HCT116 (cell line): Measurements from ENCODE around the gene YIF1B. TPM values are rescaled to one million over a fixed set of nuclear protein-coding genes. Genes with fewer than 3 reads are reported as not detected.

Source experiments
- ATAC-seq: fragments of 200-7000 bp; cut with Tn5 transposase; 2 replicates; pipeline ENCODE4 v1.9.1; 2020; ENCODE audit warnings: mild to moderate bottlenecking, moderate library complexity
- BruUV-seq: library from RNA; stranded (reverse); fragments of 400-500 nt; replicated peaks from 2 replicates; lab custom pipeline; 2021; lab: Mats Ljungman, UMichigan
- CTCF ChIA-PET: fragments of 300-600 bp; sonication (Branson Sonifier 250); formaldehyde crosslinking; loops from one replicate; lab custom pipeline; 2021; ENCODE audit warnings: antibody characterized with exemption; lab: Charles Lee
- POLR2A ChIA-PET: fragments of 300-600, 350-600 bp; sonication (Branson Sonifier 250); formaldehyde crosslinking; loops from one replicate; lab custom pipeline; 2021; ENCODE audit warnings: antibody characterized with exemption; lab: Charles Lee
- RAD21 ChIA-PET, 2 experiments: fragments of 300-600 bp; sonication (Branson Sonifier 250); formaldehyde crosslinking; loops; one replicate each; lab custom pipeline; 2023; ENCODE audit warnings: low total read pairs in 2 of 2; ENCODE audit not compliant: uncharacterized antibody in 2 of 2, unreplicated experiment in 2 of 2, low non-redundant PET in 1 of 2; lab: Charles Lee
- DNase-seq: peaks from one replicate; pipeline ENCODE4 v3.0.0-alpha.2; 2010; ENCODE audit warnings: low read depth, low spot score
- H2AFZ ChIP-seq: fragments of 200-600 bp; shearing (Covaris generic), sonication (generic); 2 replicates; pipeline ENCODE4 v1.6.1; 2017; ENCODE audit warnings: low read depth, mixed run types, mixed read lengths, antibody characterized with exemption, low read length; ENCODE audit not compliant: poor library complexity, severe bottlenecking
- H3K27ac ChIP-seq: 2 replicates; pipeline ENCODE4 v1.5.1; 2012; ENCODE audit warnings: low read depth, low read length
- H3K27me3 ChIP-seq: fragments of 200-600 bp; sonication (generic); 2 replicates; pipeline ENCODE4 v1.6.1; 2016; ENCODE audit warnings: mixed run types, low read length, mixed read lengths; ENCODE audit not compliant: insufficient read depth
- H3K36me3 ChIP-seq, 2 experiments: fragments of 200-500 bp in 1 of 2; fragments of 200-600 bp in 1 of 2; sonication (Bioruptor generic) in 1 of 2; sonication (generic) in 1 of 2; 2 replicates each; pipeline versions ENCODE4 v1.5.1 to v1.6.1; 2014 to 2016; ENCODE audit warnings: low read length in 2 of 2, inconsistent platforms in 1 of 2, mixed read lengths in 1 of 2, mixed run types in 1 of 2; ENCODE audit not compliant: insufficient read depth in 2 of 2, control insufficient read depth in 1 of 2
- H3K4me1 ChIP-seq, 2 experiments: fragments of 200-600 bp in 1 of 2; sonication (generic) in 1 of 2; 2 replicates each; pipeline versions ENCODE4 v1.5.1 to v1.6.1; 2012 to 2017; ENCODE audit warnings: low read length in 2 of 2, inconsistent platforms in 1 of 2, mild to moderate bottlenecking in 1 of 2, mixed read lengths in 1 of 2, mixed run types in 1 of 2, moderate library complexity in 1 of 2; ENCODE audit not compliant: insufficient read depth in 2 of 2, control insufficient read depth in 1 of 2
- H3K4me2 ChIP-seq: fragments of 200-600 bp; sonication (generic); 2 replicates; pipeline ENCODE4 v1.6.1; 2017; ENCODE audit warnings: mixed run types, low read length, mixed read lengths
- H3K4me3 ChIP-seq, 2 experiments: fragments of 200-600 bp in 1 of 2; sonication (generic) in 1 of 2; replicated peaks in 1 of 2; 2 replicates each; pipeline ENCODE4 v1.5.1; 2011 to 2016; ENCODE audit warnings: low read length in 2 of 2, control low read depth in 1 of 2, low read depth in 1 of 2, mild to moderate bottlenecking in 1 of 2, mixed read lengths in 1 of 2, mixed run types in 1 of 2
- H3K79me2 ChIP-seq: fragments of 200-600 bp; sonication (generic); 2 replicates; pipeline ENCODE4 v1.6.1; 2017; ENCODE audit warnings: mild to moderate bottlenecking, mixed run types, low read length, moderate library complexity, mixed read lengths; ENCODE audit not compliant: insufficient read depth
- H3K9ac ChIP-seq: fragments of 200-600 bp; sonication (generic); 2 replicates; pipeline ENCODE4 v1.6.1; 2016; ENCODE audit warnings: low read length, mixed read lengths
- H3K9me2 ChIP-seq: fragments of 200-600 bp; sonication (generic), shearing (Covaris generic); 2 replicates; pipeline ENCODE4 v1.6.1; 2017; ENCODE audit warnings: mixed run types, mild to moderate bottlenecking, moderate library complexity; ENCODE audit not compliant: insufficient read depth
- H3K9me3 ChIP-seq, 2 experiments: fragments of 200-500 bp in 1 of 2; fragments of 200-600 bp in 1 of 2; sonication (Bioruptor generic) in 1 of 2; sonication (generic) in 1 of 2; 2 replicates each; pipeline ENCODE4 v1.6.1; 2014 to 2017; ENCODE audit warnings: low read length in 2 of 2, mixed read lengths in 2 of 2, inconsistent platforms in 1 of 2, low read depth in 1 of 2, mild to moderate bottlenecking in 1 of 2, mixed run types in 1 of 2, moderate library complexity in 1 of 2; ENCODE audit not compliant: control insufficient read depth in 1 of 2, insufficient read depth in 1 of 2
- H4K20me1 ChIP-seq: fragments of 200-600 bp; sonication (generic), shearing (Covaris generic); 2 replicates; pipeline ENCODE4 v1.6.1; 2017; ENCODE audit warnings: mixed run types, mild to moderate bottlenecking, moderate library complexity; ENCODE audit not compliant: insufficient read depth
- CBX3 ChIP-seq: IDR thresholded peaks from 2 replicates; pipeline ENCODE4 v1.6.1; 2012; ENCODE audit warnings: low read depth
- EGR1 ChIP-seq: IDR thresholded peaks from 2 replicates; pipeline ENCODE4 v1.6.1; 2012; ENCODE audit warnings: low read depth
- ELF1 ChIP-seq: IDR thresholded peaks from 2 replicates; pipeline ENCODE4 v1.6.1; 2012; ENCODE audit warnings: low read depth, borderline replicate concordance
- EZH2 ChIP-seq: fragments of 200-600 bp; sonication (generic); IDR thresholded peaks from 2 replicates; pipeline ENCODE4 v1.6.1; 2017; ENCODE audit warnings: antibody characterized with exemption, mixed run types
- EZH2phosphoT487 ChIP-seq: fragments of 200-600 bp; IDR thresholded peaks from 2 replicates; pipeline ENCODE4 v1.6.1; 2018; ENCODE audit warnings: antibody characterized with exemption, borderline replicate concordance
- FOSL1 ChIP-seq: IDR thresholded peaks from 2 replicates; pipeline ENCODE4 v1.6.1; 2012; ENCODE audit warnings: low read depth
- JUND ChIP-seq: IDR thresholded peaks from 2 replicates; pipeline ENCODE4 v1.6.1; 2012
- POLR2A ChIP-seq: IDR thresholded peaks from 2 replicates; pipeline ENCODE4 v1.7.0; 2011; ENCODE audit warnings: borderline replicate concordance; ENCODE audit not compliant: insufficient read depth, insufficient read length; ENCODE audit errors: extremely low read depth
- POLR2AphosphoS5 ChIP-seq: IDR thresholded peaks from 2 replicates; pipeline ENCODE4 v1.6.1; 2011; ENCODE audit warnings: mild to moderate bottlenecking, low read depth, low read length, moderate library complexity
- RAD21 ChIP-seq: IDR thresholded peaks from 2 replicates; pipeline ENCODE4 v1.6.1; 2012; ENCODE audit warnings: low read depth, mild to moderate bottlenecking
- SIN3A ChIP-seq: IDR thresholded peaks from 2 replicates; pipeline ENCODE4 v1.6.1; 2012; ENCODE audit warnings: low read depth
- SP1 ChIP-seq: IDR thresholded peaks from 2 replicates; pipeline ENCODE4 v1.6.1; 2012; ENCODE audit warnings: low read depth
- SRF ChIP-seq: IDR thresholded peaks from 2 replicates; pipeline ENCODE4 v1.6.1; 2012; ENCODE audit warnings: low read depth
- TCF7L2 ChIP-seq: IDR thresholded peaks from 2 replicates; pipeline ENCODE4 v1.7.0; 2011; ENCODE audit warnings: borderline replicate concordance, inconsistent platforms; ENCODE audit not compliant: insufficient read depth, insufficient read length; ENCODE audit errors: extremely low read depth
- YY1 ChIP-seq: IDR thresholded peaks from 2 replicates; pipeline ENCODE4 v1.6.1; 2011; ENCODE audit warnings: low read length, low read depth, moderate library complexity, mild to moderate bottlenecking; ENCODE audit not compliant: insufficient replicate concordance; ENCODE audit errors: extremely low read depth
- ZFX ChIP-seq: fragments of 450-650 bp; IDR thresholded peaks from 2 replicates; pipeline ENCODE4 v1.6.1; 2017
- ZNF274 ChIP-seq: fragments of 200-500 bp; sonication (Bioruptor generic); IDR thresholded peaks from 2 replicates; pipeline ENCODE4 v1.6.1; 2014; ENCODE audit warnings: mild to moderate bottlenecking, low read depth, low read length, inconsistent platforms
- intact Hi-C: fragments of 100-400 bp; cut with micrococcal nuclease; formaldehyde crosslinking; loops from 2 replicates; pipeline ENCODE4 v1.10.0; 2022
- total RNA-seq: library from RNA; stranded (reverse); gene quantifications from one replicate; pipeline ENCODE4 v1.2.1, GENCODE V29; 2021; ENCODE audit not compliant: unreplicated experiment
- TF ChIP-seq, protein P1 (sequence below): IDR thresholded peaks from 2 replicates; pipeline ENCODE4 v1.6.1; 2012
- TF ChIP-seq, protein P2 (sequence below): IDR thresholded peaks from 2 replicates; pipeline ENCODE4 v1.6.1; 2012; ENCODE audit warnings: low read depth
- TF ChIP-seq, protein P3 (sequence below): IDR thresholded peaks from 2 replicates; pipeline ENCODE4 v1.6.1; 2012

YIF1B gene
- total RNA-seq, 1 experiment from 2014 or later = 67.5 TPM

DNA sequence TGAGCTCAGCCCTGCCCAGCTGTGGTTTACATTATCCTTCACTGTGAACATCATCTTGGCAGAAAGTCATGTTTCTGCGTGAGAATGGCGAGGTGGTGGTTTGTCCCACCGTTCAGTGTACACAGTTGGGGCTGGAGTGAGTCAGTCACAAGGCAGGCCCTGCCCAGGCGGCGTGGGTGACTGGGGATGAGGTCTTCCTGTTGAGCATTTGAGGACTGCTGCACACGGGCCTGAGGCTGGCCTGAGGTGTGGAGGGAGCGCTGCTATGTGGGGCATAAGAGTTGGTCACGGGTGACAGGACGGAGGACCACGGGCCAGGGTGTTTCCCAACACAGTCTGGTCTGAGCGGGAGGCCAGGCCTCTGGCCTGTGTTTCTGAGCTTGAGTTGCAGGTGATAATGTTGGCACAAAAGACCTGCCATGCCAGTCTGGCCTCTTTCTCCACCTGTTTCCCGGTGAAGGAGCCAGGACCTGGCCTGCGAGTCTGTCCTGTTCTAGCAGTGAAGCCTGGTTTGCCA, 25.1 kb downstream of the YIF1B start:
- Histone ChIP-seq H3K36me3 (peaks cover 34 to 55% of the 10 kb centered on the region in 2 experiments), H3K9ac (no peak overlapping the region), H4K20me1 (no peaks in the 10 kb centered on the region), H3K27ac (no peak overlapping the region), H3K79me2 (peaks cover 11% of the 10 kb centered on the region), H2AFZ (no peak overlapping the region), H3K4me1 (peaks cover under 1% of the 10 kb centered on the region in 2 experiments; a peak in 1 of 4 replicates), H3K27me3 (no peaks in the 10 kb centered on the region), H3K9me2 (no peaks in the 10 kb centered on the region), H3K4me2 (no peak overlapping the region), H3K9me3 (no peaks in the 10 kb centered on the region), H3K4me3 (no peak overlapping the region)
- ChIA-PET CTCF (no interaction called here), POLR2A (interaction anchor here (0.9 kb wide), 1 partner anchor 26 kb away, joined by 3 read pairs; the partner anchor contains the start of gene SPINT2), RAD21 (no interaction called here)
- no TSS peak for BruUV-seq
- intact Hi-C loops = no loop called here
- ATAC-seq (no peak), DNase-seq (no peak)
- TF ChIP-seq EGR1 = no peak

DNA sequence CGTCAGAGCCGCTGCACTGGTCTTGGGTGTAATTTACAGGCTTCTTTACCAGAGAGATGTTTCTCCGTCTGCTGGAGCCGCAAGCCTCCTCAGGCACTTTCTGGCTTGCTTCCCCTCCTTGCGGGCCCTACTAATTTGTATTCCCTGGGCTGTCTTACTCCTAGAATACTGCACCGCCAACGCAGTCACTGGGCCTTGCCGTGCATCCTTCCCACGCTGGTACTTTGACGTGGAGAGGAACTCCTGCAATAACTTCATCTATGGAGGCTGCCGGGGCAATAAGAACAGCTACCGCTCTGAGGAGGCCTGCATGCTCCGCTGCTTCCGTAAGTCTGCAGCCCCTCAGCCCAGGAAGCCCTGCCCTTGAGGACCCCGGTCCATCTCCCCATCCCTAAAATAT, 25.8 kb downstream of the YIF1B start:
- H3K79me2 ChIP-seq = peaks cover 18% of the 10 kb centered on the region
- no peak overlapping the region for H2AFZ ChIP-seq
- H3K36me3 ChIP-seq = peaks cover 40 to 60% of the 10 kb centered on the region in 2 experiments
- CTCF ChIA-PET = no interaction called here
- no peaks in the 10 kb centered on the region for H3K9me2 ChIP-seq
- no TSS peak for BruUV-seq
- no peaks in the 10 kb centered on the region for H3K9me3 ChIP-seq
- H3K27me3 ChIP-seq = no peaks in the 10 kb centered on the region
- no peak overlapping the region for H3K27ac ChIP-seq
- H3K9ac ChIP-seq = no peak overlapping the region
- RAD21 ChIA-PET = no interaction called here
- ATAC-seq = no peak
- H3K4me1 ChIP-seq = no peaks in the 10 kb centered on the region
- POLR2A ChIA-PET = interaction anchor here (0.7 to 0.9 kb wide), 2 partner anchors 14 to 26 kb away, joined by 3 read pairs; partner anchors contain the start of genes C19orf33 and SPINT2
- no peak overlapping the region for H3K4me2 ChIP-seq
- intact Hi-C loops = no loop called here
- no peaks in the 10 kb centered on the region for H4K20me1 ChIP-seq
- H3K4me3 ChIP-seq = no peak overlapping the region
- TF ChIP-seq FOSL1 (no peak), JUND (no peak), EGR1 (no peak), RAD21 (no peak), SRF (no peak), POLR2A (no peak), YY1 (no peak), SP1 (no peak), ZNF274 (no peak), CBX3 (no peak), ELF1 (no peak), ZFX (no peak), TCF7L2 (no peak), SIN3A (no peak), POLR2AphosphoS5 (no peak), EZH2phosphoT487 (no peak), EZH2 (no peak)
- TF ChIP-seq, protein P1, sequence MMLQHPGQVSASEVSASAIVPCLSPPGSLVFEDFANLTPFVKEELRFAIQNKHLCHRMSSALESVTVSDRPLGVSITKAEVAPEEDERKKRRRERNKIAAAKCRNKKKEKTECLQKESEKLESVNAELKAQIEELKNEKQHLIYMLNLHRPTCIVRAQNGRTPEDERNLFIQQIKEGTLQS = no peak
- TF ChIP-seq, protein P2, sequence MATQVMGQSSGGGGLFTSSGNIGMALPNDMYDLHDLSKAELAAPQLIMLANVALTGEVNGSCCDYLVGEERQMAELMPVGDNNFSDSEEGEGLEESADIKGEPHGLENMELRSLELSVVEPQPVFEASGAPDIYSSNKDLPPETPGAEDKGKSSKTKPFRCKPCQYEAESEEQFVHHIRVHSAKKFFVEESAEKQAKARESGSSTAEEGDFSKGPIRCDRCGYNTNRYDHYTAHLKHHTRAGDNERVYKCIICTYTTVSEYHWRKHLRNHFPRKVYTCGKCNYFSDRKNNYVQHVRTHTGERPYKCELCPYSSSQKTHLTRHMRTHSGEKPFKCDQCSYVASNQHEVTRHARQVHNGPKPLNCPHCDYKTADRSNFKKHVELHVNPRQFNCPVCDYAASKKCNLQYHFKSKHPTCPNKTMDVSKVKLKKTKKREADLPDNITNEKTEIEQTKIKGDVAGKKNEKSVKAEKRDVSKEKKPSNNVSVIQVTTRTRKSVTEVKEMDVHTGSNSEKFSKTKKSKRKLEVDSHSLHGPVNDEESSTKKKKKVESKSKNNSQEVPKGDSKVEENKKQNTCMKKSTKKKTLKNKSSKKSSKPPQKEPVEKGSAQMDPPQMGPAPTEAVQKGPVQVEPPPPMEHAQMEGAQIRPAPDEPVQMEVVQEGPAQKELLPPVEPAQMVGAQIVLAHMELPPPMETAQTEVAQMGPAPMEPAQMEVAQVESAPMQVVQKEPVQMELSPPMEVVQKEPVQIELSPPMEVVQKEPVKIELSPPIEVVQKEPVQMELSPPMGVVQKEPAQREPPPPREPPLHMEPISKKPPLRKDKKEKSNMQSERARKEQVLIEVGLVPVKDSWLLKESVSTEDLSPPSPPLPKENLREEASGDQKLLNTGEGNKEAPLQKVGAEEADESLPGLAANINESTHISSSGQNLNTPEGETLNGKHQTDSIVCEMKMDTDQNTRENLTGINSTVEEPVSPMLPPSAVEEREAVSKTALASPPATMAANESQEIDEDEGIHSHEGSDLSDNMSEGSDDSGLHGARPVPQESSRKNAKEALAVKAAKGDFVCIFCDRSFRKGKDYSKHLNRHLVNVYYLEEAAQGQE = no peak
- TF ChIP-seq, protein P3, sequence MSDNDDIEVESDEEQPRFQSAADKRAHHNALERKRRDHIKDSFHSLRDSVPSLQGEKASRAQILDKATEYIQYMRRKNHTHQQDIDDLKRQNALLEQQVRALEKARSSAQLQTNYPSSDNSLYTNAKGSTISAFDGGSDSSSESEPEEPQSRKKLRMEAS = no peak
- DNase-seq = no peak
